Neural cell (in vitro differentiated cells): ENCODE measurements around the gene RSPH9.

Experiments
- EZH2 ChIP-seq: fragments of 200-600, 300-800 bp; shearing (Covaris generic), sonication (generic); IDR thresholded peaks from 2 replicates; pipeline ENCODE4 v1.6.1; 2014; ENCODE audit warnings: antibody characterized with exemption, low read length, borderline replicate concordance, mild to moderate bottlenecking; ENCODE audit not compliant: insufficient read depth, poor library complexity, severe bottlenecking
- MXI1 ChIP-seq: fragments of 450-650 bp; conservative IDR thresholded peaks from 2 replicates; pipeline ENCODE4 v1.6.1; 2014; ENCODE audit warnings: antibody characterized with exemption, mild to moderate bottlenecking; ENCODE audit not compliant: poor library complexity, severe bottlenecking
- POLR2AphosphoS5 ChIP-seq: IDR thresholded peaks from 2 replicates; pipeline ENCODE4 v1.6.1; 2012
- RAD21 ChIP-seq: fragments of 450-650 bp; conservative IDR thresholded peaks from 2 replicates; pipeline ENCODE4 v1.6.1; 2014; ENCODE audit warnings: antibody characterized with exemption, mild to moderate bottlenecking, moderate library complexity
- SMC3 ChIP-seq: fragments of 450-650 bp; conservative IDR thresholded peaks from 2 replicates; pipeline ENCODE4 v1.6.1; 2014; ENCODE audit warnings: antibody characterized with exemption, mild to moderate bottlenecking, moderate library complexity; ENCODE audit not compliant: poor library complexity
- TAF1 ChIP-seq: IDR thresholded peaks from 2 replicates; pipeline ENCODE4 v1.6.1; 2012; ENCODE audit warnings: low read depth
- TF ChIP-seq, protein P1 (sequence below): fragments of 450-650 bp; IDR thresholded peaks from 2 replicates; pipeline ENCODE4 v1.5.1; 2014; ENCODE audit warnings: antibody characterized with exemption, mild to moderate bottlenecking, moderate library complexity; ENCODE audit not compliant: poor library complexity, severe bottlenecking
- TF ChIP-seq, protein P2 (sequence below): IDR thresholded peaks from 2 replicates; pipeline ENCODE4 v1.6.1; 2012; ENCODE audit warnings: borderline replicate concordance

DNA sequence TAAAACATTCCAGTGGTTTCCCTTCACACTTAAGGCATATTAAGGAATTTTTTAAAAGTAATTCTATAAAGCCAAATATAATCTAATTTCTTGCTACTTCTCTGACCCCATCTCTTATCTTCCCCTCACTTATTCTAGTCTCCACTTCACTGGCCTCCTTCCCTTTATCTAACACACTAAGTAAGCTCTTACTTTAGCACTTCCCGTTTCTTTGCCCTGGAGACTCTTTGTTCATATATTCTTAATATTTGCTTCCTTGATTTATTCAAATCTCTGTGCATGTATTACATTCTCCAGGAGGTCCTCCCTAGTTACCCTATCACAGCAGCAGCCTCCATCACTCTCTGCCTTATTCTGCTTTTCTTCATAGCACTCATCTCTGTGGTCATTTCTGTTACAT is 36.0 kb upstream of the RSPH9 start:
- TF ChIP-seq TAF1 (no peak), POLR2AphosphoS5 (no peak), EZH2 (no peak), SMC3 (no peak), RAD21 (no peak), MXI1 (no peak)
- TF ChIP-seq, protein P1, sequence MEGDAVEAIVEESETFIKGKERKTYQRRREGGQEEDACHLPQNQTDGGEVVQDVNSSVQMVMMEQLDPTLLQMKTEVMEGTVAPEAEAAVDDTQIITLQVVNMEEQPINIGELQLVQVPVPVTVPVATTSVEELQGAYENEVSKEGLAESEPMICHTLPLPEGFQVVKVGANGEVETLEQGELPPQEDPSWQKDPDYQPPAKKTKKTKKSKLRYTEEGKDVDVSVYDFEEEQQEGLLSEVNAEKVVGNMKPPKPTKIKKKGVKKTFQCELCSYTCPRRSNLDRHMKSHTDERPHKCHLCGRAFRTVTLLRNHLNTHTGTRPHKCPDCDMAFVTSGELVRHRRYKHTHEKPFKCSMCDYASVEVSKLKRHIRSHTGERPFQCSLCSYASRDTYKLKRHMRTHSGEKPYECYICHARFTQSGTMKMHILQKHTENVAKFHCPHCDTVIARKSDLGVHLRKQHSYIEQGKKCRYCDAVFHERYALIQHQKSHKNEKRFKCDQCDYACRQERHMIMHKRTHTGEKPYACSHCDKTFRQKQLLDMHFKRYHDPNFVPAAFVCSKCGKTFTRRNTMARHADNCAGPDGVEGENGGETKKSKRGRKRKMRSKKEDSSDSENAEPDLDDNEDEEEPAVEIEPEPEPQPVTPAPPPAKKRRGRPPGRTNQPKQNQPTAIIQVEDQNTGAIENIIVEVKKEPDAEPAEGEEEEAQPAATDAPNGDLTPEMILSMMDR = no peak
- TF ChIP-seq, protein P2, sequence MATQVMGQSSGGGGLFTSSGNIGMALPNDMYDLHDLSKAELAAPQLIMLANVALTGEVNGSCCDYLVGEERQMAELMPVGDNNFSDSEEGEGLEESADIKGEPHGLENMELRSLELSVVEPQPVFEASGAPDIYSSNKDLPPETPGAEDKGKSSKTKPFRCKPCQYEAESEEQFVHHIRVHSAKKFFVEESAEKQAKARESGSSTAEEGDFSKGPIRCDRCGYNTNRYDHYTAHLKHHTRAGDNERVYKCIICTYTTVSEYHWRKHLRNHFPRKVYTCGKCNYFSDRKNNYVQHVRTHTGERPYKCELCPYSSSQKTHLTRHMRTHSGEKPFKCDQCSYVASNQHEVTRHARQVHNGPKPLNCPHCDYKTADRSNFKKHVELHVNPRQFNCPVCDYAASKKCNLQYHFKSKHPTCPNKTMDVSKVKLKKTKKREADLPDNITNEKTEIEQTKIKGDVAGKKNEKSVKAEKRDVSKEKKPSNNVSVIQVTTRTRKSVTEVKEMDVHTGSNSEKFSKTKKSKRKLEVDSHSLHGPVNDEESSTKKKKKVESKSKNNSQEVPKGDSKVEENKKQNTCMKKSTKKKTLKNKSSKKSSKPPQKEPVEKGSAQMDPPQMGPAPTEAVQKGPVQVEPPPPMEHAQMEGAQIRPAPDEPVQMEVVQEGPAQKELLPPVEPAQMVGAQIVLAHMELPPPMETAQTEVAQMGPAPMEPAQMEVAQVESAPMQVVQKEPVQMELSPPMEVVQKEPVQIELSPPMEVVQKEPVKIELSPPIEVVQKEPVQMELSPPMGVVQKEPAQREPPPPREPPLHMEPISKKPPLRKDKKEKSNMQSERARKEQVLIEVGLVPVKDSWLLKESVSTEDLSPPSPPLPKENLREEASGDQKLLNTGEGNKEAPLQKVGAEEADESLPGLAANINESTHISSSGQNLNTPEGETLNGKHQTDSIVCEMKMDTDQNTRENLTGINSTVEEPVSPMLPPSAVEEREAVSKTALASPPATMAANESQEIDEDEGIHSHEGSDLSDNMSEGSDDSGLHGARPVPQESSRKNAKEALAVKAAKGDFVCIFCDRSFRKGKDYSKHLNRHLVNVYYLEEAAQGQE = no peak
